ENCODE results near the gene IPO9.

GRCh38 chr1:201780952-201781351 lies 48.0 kb upstream of the IPO9 start:
- TF ChIP-seq, protein P1, sequence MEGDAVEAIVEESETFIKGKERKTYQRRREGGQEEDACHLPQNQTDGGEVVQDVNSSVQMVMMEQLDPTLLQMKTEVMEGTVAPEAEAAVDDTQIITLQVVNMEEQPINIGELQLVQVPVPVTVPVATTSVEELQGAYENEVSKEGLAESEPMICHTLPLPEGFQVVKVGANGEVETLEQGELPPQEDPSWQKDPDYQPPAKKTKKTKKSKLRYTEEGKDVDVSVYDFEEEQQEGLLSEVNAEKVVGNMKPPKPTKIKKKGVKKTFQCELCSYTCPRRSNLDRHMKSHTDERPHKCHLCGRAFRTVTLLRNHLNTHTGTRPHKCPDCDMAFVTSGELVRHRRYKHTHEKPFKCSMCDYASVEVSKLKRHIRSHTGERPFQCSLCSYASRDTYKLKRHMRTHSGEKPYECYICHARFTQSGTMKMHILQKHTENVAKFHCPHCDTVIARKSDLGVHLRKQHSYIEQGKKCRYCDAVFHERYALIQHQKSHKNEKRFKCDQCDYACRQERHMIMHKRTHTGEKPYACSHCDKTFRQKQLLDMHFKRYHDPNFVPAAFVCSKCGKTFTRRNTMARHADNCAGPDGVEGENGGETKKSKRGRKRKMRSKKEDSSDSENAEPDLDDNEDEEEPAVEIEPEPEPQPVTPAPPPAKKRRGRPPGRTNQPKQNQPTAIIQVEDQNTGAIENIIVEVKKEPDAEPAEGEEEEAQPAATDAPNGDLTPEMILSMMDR (IDR thresholded peaks at IDR 0.05) = no peak
- TF ChIP-seq POLR2A (IDR thresholded peaks at IDR 0.05) = no peak
- no peak for TF ChIP-seq POLR2AphosphoS5 (IDR thresholded peaks at IDR 0.05)
